SH-SY5Y (cell line): Measurements from ENCODE around the gene FBXW11.

Experiments
- GATA2 ChIP-seq: IDR thresholded peaks from 2 replicates; pipeline ENCODE4 v1.6.1; 2011; ENCODE audit warnings: mild to moderate bottlenecking, low read depth, low read length
- GATA3 ChIP-seq: IDR thresholded peaks from 2 replicates; pipeline ENCODE4 v1.6.1; 2011; ENCODE audit warnings: low read depth, mild to moderate bottlenecking, low read length, moderate library complexity

GRCh38 chr5:171842777-171843328, 163.6 kb downstream of the FBXW11 start:
- TF ChIP-seq GATA2 (no peak), GATA3 (no peak)
